GM23248 (cell line): ENCODE data around the gene PDE10A. TPM values are rescaled to one million over a fixed set of nuclear protein-coding genes. Genes with fewer than 3 reads are reported as not detected.

Experiments used
- DNase-seq: peaks from one replicate; pipeline ENCODE4 v3.0.0-alpha.2; 2015
- H2AFZ ChIP-seq: fragments of 200-600 bp; sonication (generic); 2 replicates; pipeline ENCODE4 v1.6.1; 2016; ENCODE audit warnings: antibody characterized with exemption
- H3F3A ChIP-seq: fragments of 200-600 bp; sonication (generic); 2 replicates; pipeline ENCODE4 v1.6.1; 2016; ENCODE audit warnings: mild to moderate bottlenecking, antibody characterized with exemption, mixed run types; ENCODE audit not compliant: insufficient read depth
- H3K27ac ChIP-seq: fragments of 200-600 bp; sonication (generic); 2 replicates; pipeline ENCODE4 v1.5.1; 2016; ENCODE audit warnings: mild to moderate bottlenecking
- H3K27me3 ChIP-seq: fragments of 200-600 bp; sonication (generic); replicated peaks from 2 replicates; pipeline ENCODE4 v1.6.1; 2016; ENCODE audit warnings: mild to moderate bottlenecking; ENCODE audit not compliant: insufficient read depth
- H3K36me3 ChIP-seq: fragments of 200-600 bp; sonication (generic); 2 replicates; pipeline ENCODE4 v1.6.1; 2016; ENCODE audit warnings: low read depth, mild to moderate bottlenecking
- H3K4me1 ChIP-seq: fragments of 200-600 bp; sonication (generic); 2 replicates; pipeline ENCODE4 v1.6.1; 2016; ENCODE audit warnings: mild to moderate bottlenecking; ENCODE audit not compliant: insufficient read depth
- H3K4me2 ChIP-seq: fragments of 200-600 bp; sonication (generic); one replicate; pipeline ENCODE4 v1.6.1; 2016; ENCODE audit warnings: mild to moderate bottlenecking; ENCODE audit not compliant: unreplicated experiment
- H3K4me3 ChIP-seq: fragments of 200-600 bp; sonication (generic); 2 replicates; pipeline ENCODE4 v1.5.1; 2016; ENCODE audit warnings: mild to moderate bottlenecking
- H3K79me2 ChIP-seq: fragments of 200-600 bp; sonication (generic); 2 replicates; pipeline ENCODE4 v1.6.1; 2016; ENCODE audit warnings: mild to moderate bottlenecking; ENCODE audit not compliant: insufficient read depth
- H3K9ac ChIP-seq: fragments of 200-600 bp; sonication (generic); 2 replicates; pipeline ENCODE4 v1.6.1; 2016; ENCODE audit warnings: mild to moderate bottlenecking
- H3K9me2 ChIP-seq: fragments of 200-600 bp; sonication (generic); 2 replicates; pipeline ENCODE4 v1.6.1; 2016; ENCODE audit warnings: mixed run types, mild to moderate bottlenecking, moderate library complexity; ENCODE audit not compliant: insufficient read depth
- H3K9me3 ChIP-seq: fragments of 200-600 bp; sonication (generic); one replicate; pipeline ENCODE4 v1.6.1; 2017; ENCODE audit warnings: low read depth
- H4K20me1 ChIP-seq: fragments of 200-600 bp; sonication (generic); 2 replicates; pipeline ENCODE4 v1.6.0; 2016; ENCODE audit not compliant: insufficient read depth
- EZH2 ChIP-seq: fragments of 200-600 bp; sonication (generic); IDR thresholded peaks from 2 replicates; pipeline ENCODE4 v1.6.1; 2018; ENCODE audit warnings: antibody characterized with exemption, mild to moderate bottlenecking; ENCODE audit not compliant: insufficient read depth, poor library complexity, severe bottlenecking
- EZH2phosphoT487 ChIP-seq: fragments of 200-600 bp; sonication (generic); IDR thresholded peaks from 2 replicates; pipeline ENCODE4 v1.6.1; 2018; ENCODE audit warnings: antibody characterized with exemption, moderate library complexity, mild to moderate bottlenecking, low read depth; ENCODE audit not compliant: insufficient read depth
- WGBS, 2 experiments: methylation state at CpG; one replicate each; pipeline ENCODE4 v1.1.6; 2015 to 2017; ENCODE audit warnings: low lambda C conversion rate in 2 of 2, low coverage in 1 of 2; ENCODE audit errors: missing lambda C conversion rate in 2 of 2; 5-methylcytosine and 5-hydroxymethylcytosine counted together
- in situ Hi-C: fragments of 300-500 bp; cut with MboI; formaldehyde crosslinking; loops from 2 replicates; pipeline ENCODE4 v1.15.0; 2020
- polyA plus RNA-seq: library from polyadenylated mRNA; unstranded; fragments of >200 nt; fragmentation: Nextera tagmentation; extraction: Ambion mirVana; gene quantifications from 2 replicates; pipeline ENCODE4 v1.2.1, GENCODE V29; 2016
- total RNA-seq: library from RNA; depleted of rRNA; stranded (reverse); fragments of >200 nt; shearing (Covaris generic); gene quantifications from 2 replicates; pipeline ENCODE4 v1.2.3, GENCODE V29; 2014

PDE10A gene
- total and polyA plus RNA-seq, 2 experiments from 2014 or later = 0.11 to 0.21 TPM

DNA sequence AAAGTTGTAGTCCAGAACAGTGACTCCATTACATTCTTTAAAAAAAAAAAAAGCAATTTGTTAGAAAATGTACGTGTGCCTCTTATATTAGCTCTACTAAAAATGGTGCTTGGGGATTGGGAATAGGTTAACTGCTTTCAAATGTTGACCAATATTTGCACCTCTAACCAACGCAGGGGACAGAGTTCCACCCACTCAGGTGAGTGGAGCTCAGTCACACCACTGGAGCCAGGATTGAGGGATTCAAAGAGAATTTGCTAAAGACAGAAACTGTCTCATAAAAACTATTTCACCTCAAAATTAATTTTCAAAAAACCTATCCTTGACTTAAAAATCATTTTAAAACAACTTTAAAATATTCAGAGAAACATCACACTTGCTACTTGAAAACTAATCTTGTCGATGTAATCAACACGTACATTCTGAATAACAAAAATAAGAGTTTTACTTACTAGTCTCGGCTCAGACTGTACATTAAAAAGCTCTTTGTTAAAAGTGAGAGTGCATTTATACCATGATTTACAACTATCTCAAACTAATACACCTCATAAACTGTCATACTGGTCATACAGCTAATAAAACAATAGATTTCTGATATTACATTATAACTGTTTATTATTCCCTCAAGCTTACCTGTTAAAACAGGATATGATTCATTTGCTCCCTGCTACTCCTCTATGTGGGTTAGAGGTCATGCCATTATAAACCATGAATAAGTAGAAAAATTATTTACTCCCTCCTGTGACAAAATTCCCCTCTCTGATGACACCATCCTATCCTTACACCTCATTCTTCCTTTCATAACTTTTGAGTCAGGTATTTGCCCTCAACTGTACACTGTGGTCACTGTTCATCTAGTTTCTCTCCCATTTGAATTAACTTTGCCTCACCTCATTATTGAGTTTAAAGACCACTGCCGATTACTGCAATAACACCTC is 88.6 kb downstream of the PDE10A start:
- Histone ChIP-seq H3K27me3 (no peaks in the 10 kb centered on the region), H2AFZ (no peak overlapping the region), H3K36me3 (no peaks in the 10 kb centered on the region), H4K20me1 (no peaks in the 10 kb centered on the region), H3F3A (no peaks in the 10 kb centered on the region), H3K4me3 (no peak overlapping the region), H3K9me3 (no peaks in the 10 kb centered on the region), H3K27ac (no peak overlapping the region), H3K9me2 (no peaks in the 10 kb centered on the region), H3K79me2 (no peaks in the 10 kb centered on the region), H3K4me2 (no peak overlapping the region), H3K4me1 (no peaks in the 10 kb centered on the region), H3K9ac (no peak overlapping the region)
- TF ChIP-seq EZH2 = no peak
- TF ChIP-seq EZH2phosphoT487 = no peak
- 32 to 35% methylated on average over 6 of the region's 6 CpGs for WGBS, 2 experiments
- no peak for DNase-seq
- in situ Hi-C loops = no loop called here

DNA sequence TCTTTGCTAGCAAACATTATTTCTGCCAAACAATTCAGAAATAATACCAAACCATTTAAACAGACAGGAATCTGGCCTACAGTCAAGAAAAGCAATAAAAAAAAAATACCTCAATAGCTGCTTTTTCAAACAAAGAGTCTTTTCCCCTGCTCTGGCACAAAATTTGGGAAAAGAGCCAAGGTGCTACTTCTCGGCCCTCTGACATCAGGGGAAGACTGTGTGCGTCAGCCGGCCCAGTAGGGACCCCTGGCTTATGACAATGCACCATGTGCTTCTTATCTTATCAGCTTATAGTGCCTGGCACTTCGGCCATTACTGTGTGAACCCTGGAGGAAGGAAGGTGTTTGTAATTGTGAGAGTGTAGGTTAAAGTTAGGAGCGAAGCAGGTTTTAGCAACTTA is 89.4 kb downstream of the PDE10A start:
- Histone ChIP-seq H3K4me2 (no peak overlapping the region), H3K4me3 (no peak overlapping the region), H3F3A (no peaks in the 10 kb centered on the region), H3K9me3 (no peaks in the 10 kb centered on the region), H4K20me1 (no peaks in the 10 kb centered on the region), H3K27me3 (no peaks in the 10 kb centered on the region), H3K79me2 (no peaks in the 10 kb centered on the region), H2AFZ (no peak overlapping the region), H3K4me1 (no peaks in the 10 kb centered on the region), H3K27ac (no peak overlapping the region), H3K9ac (no peak overlapping the region), H3K9me2 (no peaks in the 10 kb centered on the region), H3K36me3 (no peaks in the 10 kb centered on the region)
- no peak for DNase-seq
- TF ChIP-seq EZH2phosphoT487 (no peak), EZH2 (no peak)
- 1 to 3% methylated on average over 5 of the region's 5 CpGs for WGBS, 2 experiments
- in situ Hi-C loops = no loop called here

DNA sequence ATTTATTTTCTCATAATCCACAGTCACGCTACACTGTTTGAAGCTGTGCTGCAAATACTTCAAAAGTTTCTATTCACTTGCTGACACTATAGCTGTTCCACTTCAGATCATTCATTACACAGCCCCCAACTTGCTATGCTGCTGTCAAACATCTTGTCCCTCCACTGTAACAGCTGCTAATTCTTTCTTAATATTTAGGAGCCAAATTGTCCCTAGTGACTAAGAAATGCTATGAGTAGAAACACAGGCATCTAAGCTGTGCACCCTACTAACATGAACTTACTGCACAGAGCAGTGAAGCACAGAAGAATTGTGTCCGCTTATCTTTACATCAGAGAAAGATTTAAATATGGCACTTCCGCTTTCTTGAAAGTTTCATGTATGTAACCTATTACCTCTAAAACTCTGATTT is 91.3 kb downstream of the PDE10A start:
- TF ChIP-seq EZH2phosphoT487 (no peak), EZH2 (no peak)
- H3F3A ChIP-seq = no peaks in the 10 kb centered on the region
- H3K4me1 ChIP-seq = no peaks in the 10 kb centered on the region
- no peaks in the 10 kb centered on the region for H3K79me2 ChIP-seq
- H4K20me1 ChIP-seq = no peaks in the 10 kb centered on the region
- H3K36me3 ChIP-seq = no peaks in the 10 kb centered on the region
- WGBS, 2 experiments = 38 to 42% methylated on average over 3 of the region's 3 CpGs
- in situ Hi-C loops = no loop called here
- H2AFZ ChIP-seq = no peak overlapping the region
- H3K27ac ChIP-seq = no peak overlapping the region
- no peaks in the 10 kb centered on the region for H3K9me2 ChIP-seq
- no peak overlapping the region for H3K4me2 ChIP-seq
- H3K9ac ChIP-seq = no peak overlapping the region
- DNase-seq = no peak
- H3K4me3 ChIP-seq = no peak overlapping the region
- H3K27me3 ChIP-seq = no peaks in the 10 kb centered on the region
- no peaks in the 10 kb centered on the region for H3K9me3 ChIP-seq

DNA sequence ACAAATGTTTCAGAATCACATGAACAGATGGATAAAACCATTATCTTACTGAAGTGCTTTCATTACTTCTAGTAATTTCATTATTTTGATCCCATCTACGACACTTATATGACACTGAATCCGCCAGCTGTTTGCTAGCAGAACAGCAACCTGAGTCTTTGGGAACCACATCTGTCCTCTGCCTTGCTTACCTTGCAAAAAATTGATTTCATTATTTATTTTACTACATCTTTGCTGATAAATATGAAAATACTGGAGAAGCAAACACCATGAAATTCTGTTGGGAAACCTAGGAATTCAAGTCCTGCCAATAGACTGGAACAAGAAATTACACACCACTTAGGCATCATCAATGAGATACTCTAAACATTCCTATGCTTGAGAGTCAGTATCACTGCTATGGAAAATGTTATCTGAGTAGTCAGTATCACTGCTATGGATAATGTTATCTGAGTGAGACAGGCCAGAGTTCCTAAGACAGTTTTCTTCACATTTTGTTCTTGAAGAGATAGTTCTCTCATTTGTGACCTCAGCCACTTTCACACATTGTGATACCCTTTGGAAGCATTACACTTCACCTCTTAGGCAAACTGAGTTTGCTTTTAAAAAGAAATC is 91.9 kb downstream of the PDE10A start:
- H3K79me2 ChIP-seq = no peaks in the 10 kb centered on the region
- H2AFZ ChIP-seq = no peak overlapping the region
- no peak overlapping the region for H3K9ac ChIP-seq
- in situ Hi-C loops = no loop called here
- TF ChIP-seq EZH2 (no peak), EZH2phosphoT487 (no peak)
- no peaks in the 10 kb centered on the region for H3F3A ChIP-seq
- H4K20me1 ChIP-seq = no peaks in the 10 kb centered on the region
- no peak overlapping the region for H3K4me3 ChIP-seq
- DNase-seq = no peak
- H3K4me1 ChIP-seq = no peaks in the 10 kb centered on the region
- 12 to 16% methylated on average over 2 of the region's 2 CpGs for WGBS, 2 experiments
- H3K9me3 ChIP-seq = no peaks in the 10 kb centered on the region
- H3K27ac ChIP-seq = no peak overlapping the region
- no peaks in the 10 kb centered on the region for H3K36me3 ChIP-seq
- no peaks in the 10 kb centered on the region for H3K9me2 ChIP-seq
- no peaks in the 10 kb centered on the region for H3K27me3 ChIP-seq
- no peak overlapping the region for H3K4me2 ChIP-seq
